GM08714 (cell line): ENCODE measurements around the gene MTIF3.

Experiments used
- H3K4me3 ChIP-seq: fragments of 200-500 bp; sonication (Bioruptor generic); 2 replicates; pipeline ENCODE4 v1.5.1; 2014; ENCODE audit warnings: mild to moderate bottlenecking, low read length, inconsistent platforms
- ZNF274 ChIP-seq: IDR thresholded peaks from 2 replicates; pipeline ENCODE4 v1.6.1; 2012; ENCODE audit warnings: mild to moderate bottlenecking, low read depth, low read length

The MTIF3 gene

GRCh38 chr13:27389891-27390290, 60.5 kb downstream of the MTIF3 start:
- TF ChIP-seq ZNF274, result no peak

GRCh38 chr13:27388241-27388640, 62.1 kb downstream of the MTIF3 start:
- no peak for TF ChIP-seq ZNF274
- H3K4me3 ChIP-seq, result no peak overlapping the region

More at GRCh38 chr13:27389891-27390290, 60.5 kb downstream of the MTIF3 start:
- no peak overlapping the region for H3K4me3 ChIP-seq
